Breast epithelium (tissue), 3 donors: ENCODE measurements around the gene NCKIPSD.

Experiments used
- POLR2A ChIP-seq: fragments of 450-650 bp; IDR thresholded peaks from one replicate; pipeline ENCODE4 v1.6.1; 2016; ENCODE audit warnings: antibody characterized with exemption, mild to moderate bottlenecking, moderate library complexity
- TF ChIP-seq, protein P1 (sequence below), 3 donors: fragments of 450-650 bp; IDR thresholded peaks; one replicate each; pipeline ENCODE4 v1.5.1; 2016 to 2017; ENCODE audit warnings: antibody characterized with exemption in 3 of 3, mild to moderate bottlenecking in 3 of 3, moderate library complexity in 3 of 3

DNA sequence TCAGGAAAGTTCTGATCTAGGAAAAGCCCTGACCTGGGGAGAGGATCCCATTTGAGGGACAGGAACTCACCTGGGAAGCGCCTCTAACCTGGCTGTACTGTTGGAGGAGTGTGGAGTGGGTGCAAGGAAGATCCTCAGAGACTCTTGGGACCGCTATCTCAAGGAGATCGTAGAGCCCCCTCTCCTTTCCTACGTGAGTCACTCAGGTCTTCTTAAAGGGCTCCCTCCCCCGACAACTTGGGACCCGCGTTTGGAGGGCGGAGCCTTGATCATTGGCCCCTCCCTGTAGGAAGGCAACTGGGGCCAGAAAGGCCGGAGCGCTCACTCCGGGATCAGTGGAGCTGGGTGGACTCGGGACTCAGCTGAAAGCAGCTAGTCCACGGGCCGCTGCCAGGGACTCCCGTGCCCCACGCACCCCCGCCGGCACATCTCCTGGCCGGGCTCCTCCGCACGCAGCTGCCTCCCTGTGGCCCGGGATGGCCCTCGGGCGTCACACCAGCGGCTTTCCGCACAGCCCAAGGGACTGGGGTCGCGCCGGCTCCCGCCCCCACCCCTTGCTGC, 51.0 kb downstream of the NCKIPSD start:
- TF ChIP-seq, protein P1, sequence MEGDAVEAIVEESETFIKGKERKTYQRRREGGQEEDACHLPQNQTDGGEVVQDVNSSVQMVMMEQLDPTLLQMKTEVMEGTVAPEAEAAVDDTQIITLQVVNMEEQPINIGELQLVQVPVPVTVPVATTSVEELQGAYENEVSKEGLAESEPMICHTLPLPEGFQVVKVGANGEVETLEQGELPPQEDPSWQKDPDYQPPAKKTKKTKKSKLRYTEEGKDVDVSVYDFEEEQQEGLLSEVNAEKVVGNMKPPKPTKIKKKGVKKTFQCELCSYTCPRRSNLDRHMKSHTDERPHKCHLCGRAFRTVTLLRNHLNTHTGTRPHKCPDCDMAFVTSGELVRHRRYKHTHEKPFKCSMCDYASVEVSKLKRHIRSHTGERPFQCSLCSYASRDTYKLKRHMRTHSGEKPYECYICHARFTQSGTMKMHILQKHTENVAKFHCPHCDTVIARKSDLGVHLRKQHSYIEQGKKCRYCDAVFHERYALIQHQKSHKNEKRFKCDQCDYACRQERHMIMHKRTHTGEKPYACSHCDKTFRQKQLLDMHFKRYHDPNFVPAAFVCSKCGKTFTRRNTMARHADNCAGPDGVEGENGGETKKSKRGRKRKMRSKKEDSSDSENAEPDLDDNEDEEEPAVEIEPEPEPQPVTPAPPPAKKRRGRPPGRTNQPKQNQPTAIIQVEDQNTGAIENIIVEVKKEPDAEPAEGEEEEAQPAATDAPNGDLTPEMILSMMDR (IDR thresholded peaks at IDR 0.05), result no peak
- no peak for TF ChIP-seq POLR2A
